Breast epithelium (tissue), 3 donors: ENCODE data around the gene SFXN3.

ENCODE experiments used
- POLR2A ChIP-seq: fragments of 450-650 bp; IDR thresholded peaks from one replicate; pipeline ENCODE4 v1.6.1; 2016; ENCODE audit warnings: antibody characterized with exemption, mild to moderate bottlenecking, moderate library complexity
- POLR2AphosphoS5 ChIP-seq, 3 donors: sonication (generic); formaldehyde crosslinking; IDR thresholded peaks; one replicate each; pipeline ENCODE4 v1.6.1; 2017; ENCODE audit warnings: antibody characterized with exemption in 3 of 3
- TF ChIP-seq, protein P1 (sequence below), 3 donors: fragments of 450-650 bp; IDR thresholded peaks; one replicate each; pipeline ENCODE4 v1.5.1; 2016 to 2017; ENCODE audit warnings: antibody characterized with exemption in 3 of 3, mild to moderate bottlenecking in 3 of 3, moderate library complexity in 3 of 3

- TF ChIP-seq, protein P1, sequence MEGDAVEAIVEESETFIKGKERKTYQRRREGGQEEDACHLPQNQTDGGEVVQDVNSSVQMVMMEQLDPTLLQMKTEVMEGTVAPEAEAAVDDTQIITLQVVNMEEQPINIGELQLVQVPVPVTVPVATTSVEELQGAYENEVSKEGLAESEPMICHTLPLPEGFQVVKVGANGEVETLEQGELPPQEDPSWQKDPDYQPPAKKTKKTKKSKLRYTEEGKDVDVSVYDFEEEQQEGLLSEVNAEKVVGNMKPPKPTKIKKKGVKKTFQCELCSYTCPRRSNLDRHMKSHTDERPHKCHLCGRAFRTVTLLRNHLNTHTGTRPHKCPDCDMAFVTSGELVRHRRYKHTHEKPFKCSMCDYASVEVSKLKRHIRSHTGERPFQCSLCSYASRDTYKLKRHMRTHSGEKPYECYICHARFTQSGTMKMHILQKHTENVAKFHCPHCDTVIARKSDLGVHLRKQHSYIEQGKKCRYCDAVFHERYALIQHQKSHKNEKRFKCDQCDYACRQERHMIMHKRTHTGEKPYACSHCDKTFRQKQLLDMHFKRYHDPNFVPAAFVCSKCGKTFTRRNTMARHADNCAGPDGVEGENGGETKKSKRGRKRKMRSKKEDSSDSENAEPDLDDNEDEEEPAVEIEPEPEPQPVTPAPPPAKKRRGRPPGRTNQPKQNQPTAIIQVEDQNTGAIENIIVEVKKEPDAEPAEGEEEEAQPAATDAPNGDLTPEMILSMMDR (IDR thresholded peaks at IDR 0.05): no peak
- TF ChIP-seq POLR2A: no peak
- TF ChIP-seq POLR2AphosphoS5 (IDR thresholded peaks at IDR 0.05): no peak
Measured at GRCh38 chr10:101043363-101043707, 12.3 kb downstream of the SFXN3 start.
